NCI-H1105 (cell line): ENCODE results near the gene MRAS.
"Not testable (repeated sequence)": the region's sequence is repeated elsewhere in the genome, so short reads cannot be mapped to it uniquely, and the experiment has no call there.

Source experiments
- DNase-seq: peaks from one replicate; lab custom pipeline; 2025; lab: John Stamatoyannopoulos, UW

MRAS gene

DNA sequence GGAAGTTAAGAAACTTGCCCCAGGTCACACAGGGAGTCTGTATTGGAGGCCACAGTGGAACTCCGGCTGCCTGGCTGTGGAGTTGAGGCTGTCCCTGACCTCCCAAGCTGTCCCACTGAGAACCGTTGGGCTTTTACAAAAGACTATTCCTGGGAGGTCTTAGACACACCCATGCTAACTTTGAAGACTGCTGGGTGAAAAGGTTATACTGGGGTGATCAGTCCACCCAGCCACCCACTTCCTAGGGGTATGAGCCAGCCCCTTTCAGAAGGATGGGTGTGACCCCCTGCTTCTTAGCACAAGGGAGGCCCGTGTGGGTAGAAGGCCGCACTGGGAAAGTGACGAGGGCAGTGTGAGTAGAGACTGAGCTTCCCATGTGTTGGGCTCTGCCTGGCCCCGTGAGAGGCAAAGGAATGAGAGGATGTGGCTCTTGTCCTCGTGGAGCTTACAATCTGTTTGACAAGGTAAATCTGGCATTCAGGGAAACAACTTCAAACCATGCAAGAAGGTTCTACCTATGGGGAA lies 19.0 kb downstream of the MRAS start:
- DNase-seq: no peak

DNA sequence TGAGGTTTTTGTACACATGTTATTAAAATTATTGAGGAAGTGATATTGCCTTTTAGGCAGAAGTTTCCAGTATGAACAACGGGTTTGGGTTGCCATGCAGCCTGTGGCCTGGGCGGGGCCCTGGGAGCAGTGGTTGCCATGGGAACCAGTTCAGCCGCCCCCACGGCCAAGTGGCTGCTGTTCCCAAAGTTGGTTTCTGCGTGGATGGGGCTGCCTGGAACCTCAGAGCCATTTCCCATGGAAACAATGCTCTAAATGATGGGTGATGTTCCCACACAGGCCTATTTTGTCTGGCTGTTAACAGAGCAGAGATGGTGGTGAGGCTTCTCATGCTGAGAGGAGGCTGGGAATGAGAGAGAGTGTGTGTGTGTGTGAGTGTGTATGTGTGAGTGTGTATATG lies 19.5 kb downstream of the MRAS start:
- no peak for DNase-seq

DNA sequence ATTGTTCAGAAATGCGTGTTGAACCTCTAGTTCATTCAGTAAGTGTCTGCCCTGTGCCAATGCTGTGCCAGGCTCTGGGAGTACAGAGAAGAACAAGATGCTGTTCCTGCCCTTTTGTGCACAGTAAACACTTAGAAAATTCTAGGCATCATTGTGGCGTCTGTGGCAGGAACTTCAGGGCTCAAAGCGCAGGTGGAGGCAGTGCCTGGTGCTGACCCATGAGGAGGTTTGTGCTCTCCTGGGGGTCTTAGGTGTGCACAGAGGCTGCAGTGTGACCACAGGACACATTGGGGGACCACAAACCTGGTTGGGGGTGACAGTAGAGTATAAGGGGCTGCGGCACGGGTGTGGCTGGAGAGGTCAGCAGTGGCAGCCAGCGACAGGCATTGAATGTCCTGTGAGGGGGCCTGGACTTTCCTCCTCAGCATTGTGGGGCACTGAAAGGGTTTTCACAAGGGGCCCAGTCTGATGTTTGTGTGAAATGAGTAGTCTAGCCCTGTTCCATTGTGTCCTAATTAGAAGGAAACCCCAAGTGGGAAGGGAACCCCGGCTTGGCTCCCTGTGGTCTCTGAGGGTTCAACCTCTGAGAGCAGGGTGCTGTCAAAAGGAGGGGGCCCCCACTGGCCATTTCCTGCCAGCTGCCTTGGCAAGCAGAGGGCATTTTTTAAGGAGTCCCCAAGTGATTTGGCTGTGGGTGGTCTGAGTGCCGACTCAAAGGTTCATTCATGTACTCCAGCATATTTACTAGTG lies 20.9 kb downstream of the MRAS start:
- no peak for DNase-seq

DNA sequence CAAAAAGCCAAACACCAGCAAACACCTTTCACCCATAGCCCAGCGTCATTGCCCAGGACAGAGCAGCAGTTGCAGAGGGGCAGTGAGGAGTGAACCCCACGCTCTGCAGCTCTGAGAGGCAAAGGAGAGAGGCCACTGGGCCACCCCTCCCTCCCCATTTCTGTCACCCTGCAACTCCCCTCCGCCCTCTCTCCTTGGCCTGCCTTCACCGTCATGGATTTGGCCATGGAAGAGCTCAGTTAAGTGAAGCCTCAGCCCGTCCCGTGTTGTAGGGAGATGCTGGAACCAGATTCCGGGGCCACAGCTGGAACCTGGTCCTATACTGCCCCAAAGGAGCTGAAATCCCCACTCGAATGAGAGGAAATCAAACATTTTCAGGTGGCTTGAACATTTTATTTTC lies 21.9 kb downstream of the MRAS start:
- no peak for DNase-seq

DNA sequence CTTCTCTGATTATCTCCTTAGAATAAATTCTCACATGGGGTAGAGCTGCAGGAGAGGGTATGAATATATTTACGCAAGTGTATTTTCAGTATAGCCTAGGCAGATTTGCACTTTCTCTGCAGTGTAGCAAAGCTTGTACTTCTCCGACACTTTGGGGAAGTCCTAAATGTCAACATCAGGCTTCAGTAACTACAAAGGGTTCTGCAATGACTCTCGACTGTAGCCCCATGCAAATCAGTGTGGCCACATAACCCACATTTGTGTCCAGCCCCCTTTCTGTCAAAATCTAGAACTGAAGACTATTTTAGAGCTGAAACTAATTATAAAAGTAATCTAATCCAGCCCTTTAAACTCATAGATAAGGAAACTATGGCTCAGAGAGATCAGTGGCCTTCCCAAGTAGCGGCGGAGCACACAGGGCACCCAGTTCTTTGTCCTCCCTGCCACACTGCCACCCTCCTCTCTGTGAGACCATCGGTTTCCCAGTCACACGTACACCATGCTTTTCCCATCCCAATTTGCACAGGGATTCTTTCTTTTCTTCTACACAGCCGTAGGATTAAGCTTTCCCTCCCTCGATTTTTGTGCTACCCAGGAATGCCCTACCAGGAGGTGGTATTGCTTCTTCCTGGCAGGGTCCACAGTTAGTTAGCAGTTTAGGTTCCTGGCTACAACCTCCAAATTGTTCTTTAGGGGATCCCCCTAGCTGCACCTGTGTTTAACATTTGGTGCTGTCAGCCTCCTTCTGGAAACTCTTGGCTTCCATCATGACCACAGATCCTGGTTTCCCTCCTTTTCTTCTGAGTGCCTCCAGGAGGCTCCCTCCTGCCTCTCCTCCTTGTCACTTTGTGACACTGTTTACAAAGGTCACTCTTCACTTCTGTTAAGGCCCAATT lies 22.9 kb downstream of the MRAS start:
- DNase-seq: no peak

DNA sequence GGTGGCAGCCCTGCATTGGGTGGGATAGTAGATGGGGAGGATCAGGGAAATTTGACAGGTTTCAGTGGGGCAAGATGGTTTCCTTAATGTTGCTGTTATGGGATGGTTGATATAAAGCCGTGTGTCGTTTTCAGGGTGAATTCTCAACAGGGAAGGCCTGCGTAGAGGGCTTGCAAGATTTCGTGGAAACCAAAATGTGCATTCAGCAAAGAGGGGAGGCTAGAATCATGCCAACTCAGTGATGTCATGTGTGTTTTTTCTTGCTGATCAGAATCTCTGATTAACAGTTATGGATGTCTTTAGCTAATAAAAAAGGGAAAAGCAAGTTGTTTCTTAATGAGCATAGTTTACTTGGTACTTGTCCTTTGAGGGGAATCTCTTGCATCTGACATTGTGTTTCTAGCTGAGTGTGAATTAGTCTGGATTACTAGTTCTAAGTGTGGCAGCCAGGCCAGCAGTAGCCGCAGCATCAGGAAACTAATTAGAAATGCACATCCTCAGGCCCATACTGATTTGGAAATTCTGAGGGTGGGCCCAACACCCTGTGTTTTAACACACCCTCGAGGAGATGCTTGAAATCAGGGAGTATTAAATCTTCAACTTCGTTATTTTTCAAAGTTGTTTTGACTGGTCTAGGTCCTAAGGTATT lies 24.8 kb downstream of the MRAS start:
- DNase-seq: no peak

DNA sequence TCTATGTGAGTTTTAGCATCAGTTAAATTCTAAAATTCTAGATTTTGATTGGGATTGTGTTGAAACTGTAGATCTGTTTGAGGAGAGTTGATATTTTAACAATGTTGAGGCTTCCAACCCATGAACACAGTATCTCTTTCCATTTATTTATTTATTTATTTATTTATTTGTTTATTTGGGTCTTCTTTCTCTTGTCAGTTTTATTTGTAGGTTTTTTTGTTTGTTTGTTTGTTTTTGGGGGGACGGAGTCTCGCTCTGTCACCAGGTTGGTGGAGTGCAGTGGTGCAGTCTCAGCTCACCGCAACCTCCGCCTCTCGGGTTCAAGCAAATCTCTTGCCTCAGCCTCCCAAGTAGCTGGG lies 25.3 kb downstream of the MRAS start:
- no peak for DNase-seq

DNA sequence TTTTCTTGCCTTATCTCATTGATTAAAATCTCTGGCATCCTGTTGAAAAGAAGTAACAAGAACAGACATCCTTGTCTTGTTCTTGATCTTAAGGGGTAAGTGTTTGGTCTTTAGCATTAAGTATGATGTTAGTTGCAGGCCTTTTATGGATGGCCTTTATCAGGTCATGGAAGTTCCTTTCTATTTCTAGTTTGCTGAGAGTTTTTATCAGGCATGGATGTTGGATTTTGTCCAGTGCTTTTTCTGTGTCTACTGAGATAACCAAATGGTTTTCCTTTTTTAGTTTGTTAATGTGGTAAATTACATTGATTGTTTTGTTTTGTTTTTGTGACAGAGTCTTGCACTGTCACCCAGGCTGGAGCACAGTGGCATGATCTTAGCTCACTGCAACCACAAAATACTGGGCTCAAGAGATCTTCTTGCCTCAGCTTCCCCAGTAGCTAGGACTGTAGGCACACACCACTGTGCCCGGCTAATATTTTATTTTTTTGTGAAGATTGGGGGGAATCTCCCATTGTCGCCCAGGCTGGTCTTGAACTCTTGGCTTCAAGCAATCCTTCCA lies 26.3 kb downstream of the MRAS start:
- no peak for DNase-seq

DNA sequence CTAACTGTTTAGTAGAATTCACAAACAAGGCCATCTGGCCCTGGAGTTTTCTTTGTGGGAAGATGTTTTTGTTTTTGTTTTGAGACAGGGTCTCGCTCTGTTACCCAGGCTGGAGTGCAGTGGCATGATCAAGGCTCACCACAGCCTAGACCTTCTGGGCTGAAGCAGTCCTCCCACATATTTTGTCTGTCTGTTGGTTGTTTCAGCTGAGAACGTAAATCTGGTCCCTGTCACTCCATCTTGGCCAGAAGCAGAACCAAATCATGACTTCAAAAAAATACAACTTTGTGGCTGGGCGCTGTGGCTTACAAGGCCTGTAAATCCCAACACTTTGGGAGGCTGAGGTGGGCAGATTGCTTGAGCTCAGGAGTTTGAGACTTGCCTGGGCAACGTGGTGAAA lies 27.1 kb downstream of the MRAS start:
- DNase-seq: no peak

DNA sequence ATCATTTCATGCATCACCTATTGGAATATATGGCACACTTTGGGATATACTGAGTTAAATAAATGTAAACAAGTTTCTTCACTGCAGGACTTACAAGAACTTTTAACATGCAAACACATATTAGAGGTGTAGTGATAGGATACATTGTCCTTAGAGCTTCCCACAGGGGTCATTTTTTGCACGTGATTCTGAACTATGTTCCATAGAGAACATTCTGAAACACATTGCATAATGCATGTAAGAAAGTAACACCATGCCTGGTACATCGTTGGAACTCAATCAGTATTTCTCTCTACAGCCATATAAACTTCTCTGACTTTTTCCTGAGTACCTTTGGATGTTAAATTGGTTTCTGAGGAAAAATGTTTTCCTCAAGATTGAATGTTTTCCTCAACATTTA lies 28.3 kb downstream of the MRAS start:
- no peak for DNase-seq

DNA sequence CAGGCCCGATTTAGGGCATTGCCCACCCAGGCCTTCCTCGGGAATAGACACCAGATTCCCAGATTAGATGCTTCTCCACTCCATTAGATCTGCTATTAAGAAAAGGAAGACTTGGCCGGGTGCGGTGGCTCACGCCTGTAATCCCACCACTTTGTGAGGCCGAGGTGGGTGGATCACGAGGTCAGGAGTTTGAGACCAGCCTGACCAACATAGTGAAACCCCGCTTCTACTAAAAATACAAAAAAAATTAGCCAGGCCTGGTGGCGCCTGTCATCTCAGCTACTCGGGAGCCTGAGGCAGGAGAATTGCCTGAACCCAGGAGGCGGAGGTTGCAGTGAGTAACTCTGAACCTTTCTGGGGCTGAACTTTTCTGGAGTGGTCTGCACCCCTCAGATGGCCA lies 28.8 kb downstream of the MRAS start:
- DNase-seq: not testable (repeated sequence)

DNA sequence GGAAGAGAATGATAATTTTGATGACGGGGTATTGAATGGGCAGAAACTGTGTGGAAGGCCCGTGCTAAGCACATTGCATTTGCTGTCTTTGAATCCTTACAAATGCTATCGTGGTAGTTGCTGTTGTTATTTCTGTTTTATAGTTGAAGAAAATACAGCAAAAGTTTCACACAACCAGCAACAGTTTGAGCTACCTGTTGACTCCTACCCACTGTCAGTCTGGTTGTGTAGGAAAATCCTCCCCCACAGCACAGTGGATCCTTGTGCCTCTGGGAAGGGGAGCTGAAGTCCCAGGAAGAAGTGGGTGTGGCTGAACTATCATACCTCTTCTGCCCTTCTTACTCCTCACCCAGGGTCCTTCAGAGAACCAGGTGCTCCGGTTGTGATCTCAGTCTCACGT lies 29.4 kb downstream of the MRAS start:
- no peak for DNase-seq

DNA sequence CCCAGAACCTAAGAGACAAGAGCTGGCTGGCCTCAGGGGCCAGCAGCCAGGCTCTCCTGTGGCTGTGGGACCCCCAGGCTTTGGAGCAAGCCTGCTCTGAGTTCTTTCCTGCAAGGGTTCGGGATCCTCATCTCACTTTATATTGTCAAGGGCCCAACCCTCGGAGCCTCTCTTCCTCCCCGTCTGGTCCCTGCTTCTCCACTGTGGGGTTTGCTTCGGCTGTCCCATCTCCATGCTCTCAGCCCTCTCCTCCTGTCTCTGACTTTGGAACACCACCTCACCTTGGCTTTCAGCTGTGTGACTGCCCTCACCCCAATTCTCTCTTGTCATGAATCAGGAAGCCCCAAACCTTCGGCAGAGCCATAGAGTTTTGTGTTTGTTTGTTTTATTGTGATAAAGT lies 30.0 kb downstream of the MRAS start:
- DNase-seq: no peak

DNA sequence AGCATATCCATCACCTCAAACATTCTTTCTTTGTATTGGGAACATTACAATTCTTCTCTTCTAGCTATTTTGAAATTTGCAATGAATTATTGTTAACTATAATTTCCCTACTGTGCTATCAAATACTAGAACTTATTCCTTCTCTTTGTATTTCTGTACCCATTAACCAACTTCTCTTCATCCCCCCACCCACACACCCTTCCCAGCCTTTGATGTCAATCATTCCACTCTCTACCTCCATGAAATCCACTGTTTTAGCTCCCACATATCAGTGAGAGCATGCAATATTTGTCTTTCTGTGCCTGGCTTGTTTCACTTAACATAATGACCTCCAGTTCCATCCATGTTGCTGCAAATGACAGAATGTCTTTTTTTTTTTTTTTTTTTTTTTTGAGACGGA lies 30.6 kb downstream of the MRAS start:
- no peak for DNase-seq

DNA sequence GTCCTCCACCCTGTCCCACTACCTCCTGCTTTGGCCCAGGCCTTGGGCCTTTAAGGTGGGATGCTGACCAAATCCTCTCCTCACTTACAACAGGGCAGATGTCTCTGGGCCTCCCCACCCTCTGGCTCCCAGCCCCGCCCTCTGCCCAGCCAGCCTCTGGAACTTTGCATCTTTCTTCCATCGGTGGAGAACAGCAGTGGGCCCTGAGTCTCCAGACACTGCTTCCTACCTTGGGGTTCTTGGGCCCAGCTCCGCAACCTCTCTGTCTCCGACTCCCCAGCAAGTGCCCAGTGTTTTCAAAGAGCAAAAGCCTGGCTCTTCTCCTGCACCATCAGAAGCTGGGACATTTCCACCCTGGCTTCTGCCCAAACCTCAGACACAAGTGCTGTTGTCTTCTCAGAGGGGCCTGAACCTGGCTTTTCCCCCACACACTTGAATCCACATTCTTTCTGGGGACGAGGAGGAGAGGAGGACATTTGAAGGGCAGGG lies 33.1 kb downstream of the MRAS start:
- DNase-seq: no peak

DNA sequence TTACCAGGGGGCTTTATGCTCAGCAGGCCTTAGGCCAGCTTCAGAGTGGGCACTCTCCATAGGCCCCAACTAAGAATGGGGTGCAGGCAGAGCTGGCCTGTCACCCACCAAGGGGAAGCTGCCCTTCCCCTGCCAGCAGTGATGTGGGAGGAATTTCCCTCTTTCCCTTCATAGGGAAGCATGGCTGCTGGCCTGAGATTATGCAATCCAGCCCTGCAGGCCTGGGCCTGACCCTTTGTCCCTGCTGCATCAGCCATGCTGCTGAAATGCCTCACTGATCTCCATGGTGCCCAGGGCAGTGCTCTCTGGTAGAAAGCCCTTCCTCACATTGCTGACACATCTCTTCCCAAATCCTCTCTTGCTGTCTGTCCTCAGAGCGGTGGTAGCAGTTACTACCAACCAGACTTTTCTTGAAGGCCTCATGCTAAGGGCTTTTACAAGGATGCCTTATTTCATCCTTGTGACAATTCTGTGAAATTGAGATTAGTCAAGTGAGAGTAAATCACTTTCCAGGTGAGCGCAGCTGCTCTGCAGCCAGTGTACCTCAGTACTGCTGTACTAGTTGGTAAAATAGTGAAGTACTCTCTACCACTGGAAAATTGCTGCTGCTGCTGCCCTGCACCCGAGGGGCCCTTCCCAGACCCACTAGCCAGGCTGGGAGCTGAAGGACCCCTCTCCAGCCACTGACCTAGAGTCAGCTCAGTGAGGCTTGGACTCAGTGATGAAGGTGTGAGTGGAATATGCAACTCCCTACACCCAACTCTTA lies 33.8 kb downstream of the MRAS start:
- no peak for DNase-seq

DNA sequence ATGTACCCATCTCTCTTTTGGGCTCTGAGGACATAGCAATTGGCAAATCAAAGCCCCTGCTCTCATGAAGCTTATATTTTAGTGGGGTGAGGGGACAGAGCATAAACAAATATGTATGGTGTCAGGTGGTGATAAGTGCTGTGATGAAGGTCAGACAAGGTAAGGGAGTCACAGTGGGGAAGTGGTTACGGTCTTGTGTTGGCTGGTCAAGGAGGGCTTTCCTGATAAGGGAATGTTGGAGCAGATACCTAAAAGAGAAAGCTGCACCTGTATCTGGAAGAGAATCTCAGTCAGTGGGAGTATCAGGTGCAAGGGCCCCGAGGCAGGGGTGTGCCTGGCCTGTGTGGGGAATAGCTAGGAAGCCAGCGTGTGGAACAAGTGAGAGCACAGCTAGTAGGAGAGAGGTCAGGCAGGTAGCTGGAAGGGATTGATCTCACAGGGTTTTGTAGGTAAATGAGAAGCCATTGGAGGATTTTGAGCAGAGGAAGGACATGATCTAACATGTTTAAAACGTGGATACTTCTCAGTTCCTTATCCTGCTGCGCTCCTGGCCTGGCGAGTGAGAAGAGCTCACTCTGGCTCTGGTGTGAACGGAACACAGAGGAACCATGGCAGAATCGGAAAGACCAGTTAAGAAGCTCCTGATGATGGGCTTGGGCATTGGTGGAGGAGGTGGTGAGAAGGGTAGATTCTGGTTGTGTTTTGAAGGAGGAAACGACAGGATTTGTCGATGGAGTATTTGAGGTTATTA lies 35.5 kb downstream of the MRAS start:
- DNase-seq: no peak

DNA sequence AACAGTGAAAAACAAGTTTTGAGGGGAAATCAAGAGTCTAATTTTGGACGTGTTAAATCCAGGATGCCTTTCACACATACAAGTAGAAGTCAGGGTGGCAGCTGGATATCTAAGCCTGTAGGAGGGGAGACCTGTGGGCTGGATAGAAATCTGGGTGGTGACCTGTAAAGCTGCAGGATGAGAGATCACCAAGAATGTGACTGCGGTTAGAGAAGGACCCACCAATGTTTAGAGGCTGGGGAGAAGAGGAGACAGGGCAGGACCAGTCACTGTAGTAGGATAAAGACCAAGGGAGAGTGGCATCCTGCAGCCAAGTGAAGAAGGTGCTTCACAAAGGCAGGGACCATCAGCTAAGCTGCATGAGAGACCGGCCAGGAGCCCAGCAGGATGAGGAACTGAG lies 36.2 kb downstream of the MRAS start:
- DNase-seq: no peak

DNA sequence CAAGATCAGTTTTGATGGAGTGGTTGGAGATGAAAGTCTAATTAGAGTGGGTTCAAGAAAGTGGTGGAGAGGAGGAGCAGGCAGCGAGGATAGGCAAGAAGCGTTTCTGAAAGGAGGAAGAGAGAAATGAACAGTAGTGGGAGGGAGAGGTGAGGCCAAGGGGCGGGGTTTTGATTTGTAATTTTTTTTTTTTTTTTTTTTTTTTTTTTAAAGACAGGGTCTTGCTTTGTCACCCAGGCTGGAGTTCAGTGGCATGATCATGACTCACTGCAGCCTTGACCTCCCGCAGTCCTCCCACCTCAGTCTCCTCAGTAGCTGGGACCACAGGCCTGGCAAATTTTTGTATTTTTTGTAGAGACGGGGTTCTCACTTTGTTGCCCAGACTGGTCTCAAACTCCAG lies 36.6 kb downstream of the MRAS start:
- DNase-seq: no peak

DNA sequence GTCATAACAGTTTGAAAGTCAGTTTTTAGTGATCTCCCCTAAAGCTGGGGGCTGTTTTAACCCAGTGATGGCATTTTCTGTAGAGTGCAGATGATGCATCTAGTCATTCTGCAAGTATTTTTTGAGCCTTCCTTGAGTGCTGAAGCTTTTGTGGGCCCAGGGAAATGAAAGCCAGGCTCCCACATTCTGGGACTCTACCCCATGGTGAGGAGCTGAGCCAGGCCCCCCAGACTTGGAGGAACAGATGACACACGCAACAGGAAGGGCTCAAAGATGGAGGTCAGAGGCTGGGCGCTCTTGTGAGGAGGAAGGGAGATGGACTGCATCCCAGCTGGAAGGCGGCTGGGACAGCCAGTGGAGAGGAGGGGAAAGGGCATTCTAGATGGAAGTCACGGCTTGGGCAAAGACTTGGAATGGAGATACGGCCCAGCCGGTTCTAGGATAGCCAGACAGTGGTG lies 40.8 kb downstream of the MRAS start:
- no peak for DNase-seq
